NCI-H1092 (cell line): Measurements from ENCODE around the gene CWC27.
"Not testable (repeated sequence)": the region's sequence is repeated elsewhere in the genome, so short reads cannot be mapped to it uniquely, and the experiment has no call there.

Source experiments
- DNase-seq: peaks from one replicate; lab custom pipeline; 2025; lab: John Stamatoyannopoulos, UW

The CWC27 gene

DNA sequence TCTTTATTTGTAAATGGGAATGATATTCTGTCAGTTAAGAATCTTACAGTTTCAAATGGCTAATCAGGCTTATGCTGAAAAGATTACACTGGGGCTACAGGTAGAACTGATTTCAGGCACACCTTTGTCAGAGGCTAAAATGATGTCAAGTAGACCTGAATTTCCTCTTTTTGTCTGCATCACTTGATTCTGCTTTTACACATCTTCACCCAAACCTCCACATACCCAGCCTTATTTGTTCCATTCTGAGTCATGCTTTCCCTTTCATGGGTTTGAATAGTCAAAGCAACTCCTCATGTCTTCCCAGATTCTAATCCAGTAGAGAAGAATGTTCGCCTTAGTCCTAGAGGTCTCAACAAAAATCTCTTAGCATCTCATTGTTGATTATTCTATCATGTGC lies 156.4 kb downstream of the CWC27 start:
- DNase-seq: no peak

DNA sequence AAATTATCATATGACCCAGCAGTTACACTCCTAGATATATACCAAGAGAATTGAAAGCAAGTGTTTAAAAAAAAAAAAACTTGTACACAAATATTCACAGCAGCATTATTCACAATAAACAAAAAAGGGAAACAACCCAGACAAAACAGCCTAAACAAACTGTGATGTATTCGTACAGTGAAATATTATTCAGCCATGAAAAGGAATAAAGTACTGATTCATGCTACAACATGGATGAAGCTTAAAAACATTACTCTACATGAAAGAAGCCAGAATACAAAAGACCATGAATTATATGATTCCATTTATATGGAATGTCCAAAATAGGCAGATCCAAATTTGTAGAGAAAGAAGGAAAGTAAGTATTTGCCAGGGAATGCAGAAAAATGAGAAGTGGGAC lies 161.1 kb downstream of the CWC27 start:
- no peak for DNase-seq

DNA sequence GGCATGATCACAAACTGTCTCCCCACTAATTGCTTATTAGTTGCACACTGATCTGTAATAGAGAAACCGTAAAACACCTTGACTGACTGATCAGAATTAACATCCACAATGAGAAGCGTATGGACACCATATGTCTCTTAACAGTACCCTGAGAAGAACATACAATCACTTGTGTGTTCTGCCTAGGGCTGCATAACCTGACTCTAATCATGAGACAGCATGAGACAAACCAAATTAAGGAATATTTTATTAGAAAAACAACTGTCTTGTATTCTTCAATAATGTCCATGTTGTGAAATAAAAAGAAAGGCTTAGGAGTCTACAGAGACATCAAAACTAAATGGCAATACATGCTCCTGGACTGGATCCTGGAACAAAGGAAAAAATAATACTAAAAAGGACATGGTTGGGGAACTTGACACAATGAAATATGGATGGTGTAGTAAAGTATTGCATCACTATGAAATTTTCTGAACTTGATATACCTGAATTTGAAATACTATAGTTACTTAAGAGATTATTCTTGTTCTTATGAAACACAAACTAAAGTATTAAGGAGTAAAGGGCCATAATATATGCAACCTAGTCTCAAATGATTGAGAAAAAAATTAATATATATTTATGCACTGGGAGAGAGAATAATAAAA lies 162.1 kb downstream of the CWC27 start:
- DNase-seq: no peak

DNA sequence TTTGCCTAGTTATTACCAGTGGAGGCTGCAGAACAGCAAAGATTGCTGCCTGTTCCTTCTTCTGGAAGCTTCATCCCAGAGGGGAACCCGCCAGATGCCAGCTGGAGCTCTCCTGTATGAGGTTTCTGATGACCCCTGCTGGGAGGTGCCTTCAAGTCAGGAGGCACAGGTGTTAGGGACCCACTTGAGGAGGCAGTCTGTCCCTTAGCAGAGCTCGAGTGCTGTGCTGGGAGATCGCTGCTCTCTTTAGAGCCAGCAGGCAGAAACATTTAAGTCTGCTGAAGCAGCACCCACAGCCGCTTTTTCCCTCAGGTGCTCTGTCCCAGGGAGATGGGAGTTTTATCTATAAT lies 170.7 kb downstream of the CWC27 start:
- DNase-seq: not testable (repeated sequence)

DNA sequence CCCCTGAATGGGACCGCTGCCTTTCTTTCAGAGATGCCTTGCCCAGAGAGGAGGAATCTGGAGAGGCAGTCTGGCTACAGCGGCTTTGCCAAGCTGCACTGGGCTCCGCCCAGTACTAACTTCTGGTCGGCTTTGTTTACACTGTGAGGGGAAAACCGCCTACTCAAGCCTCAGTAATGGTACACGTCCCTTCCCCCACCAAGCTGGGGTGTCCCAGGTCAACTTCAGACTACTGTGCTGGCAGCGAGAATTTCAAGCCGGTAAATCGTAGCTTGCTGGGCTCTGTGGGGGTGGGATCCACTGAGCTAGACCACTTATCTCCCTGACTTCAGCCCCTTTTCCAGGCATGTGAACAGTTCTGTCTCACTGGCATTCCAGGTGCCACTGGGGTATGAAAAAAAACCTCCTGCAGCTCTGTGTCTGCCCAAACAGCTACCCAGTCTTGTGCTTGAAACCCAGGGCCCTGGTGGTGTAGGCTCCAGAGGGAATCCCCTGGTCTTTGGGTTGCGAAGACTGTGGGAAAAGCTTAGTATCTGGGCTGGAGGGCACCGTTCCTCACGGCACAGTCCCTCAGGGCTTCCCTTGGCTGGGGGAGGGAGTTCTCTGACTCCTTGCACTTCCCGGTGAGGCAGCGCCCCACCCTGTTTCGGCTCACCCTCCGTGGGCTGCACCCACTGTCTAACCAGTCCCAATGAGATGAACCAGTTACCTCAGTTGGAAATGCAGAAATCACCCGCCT lies 171.2 kb downstream of the CWC27 start:
- no peak for DNase-seq

DNA sequence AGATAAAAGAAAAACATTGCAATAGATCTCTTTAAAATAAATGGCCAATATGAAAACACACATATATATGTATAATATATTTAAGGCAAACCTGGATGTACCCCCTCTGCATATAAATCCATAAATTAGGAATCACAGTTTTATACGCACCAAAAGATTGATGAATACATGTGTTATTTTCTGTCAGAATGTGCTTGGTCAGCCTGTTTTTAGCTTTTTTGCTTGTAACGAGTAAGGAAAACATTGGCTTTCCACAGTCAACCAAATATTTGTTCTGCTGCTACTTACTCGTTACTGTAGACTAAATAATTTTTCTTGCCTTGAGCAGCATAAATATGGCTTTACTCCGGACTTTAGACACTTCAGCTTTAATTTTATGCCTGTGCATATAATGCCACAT lies 173.7 kb downstream of the CWC27 start:
- DNase-seq: no peak

DNA sequence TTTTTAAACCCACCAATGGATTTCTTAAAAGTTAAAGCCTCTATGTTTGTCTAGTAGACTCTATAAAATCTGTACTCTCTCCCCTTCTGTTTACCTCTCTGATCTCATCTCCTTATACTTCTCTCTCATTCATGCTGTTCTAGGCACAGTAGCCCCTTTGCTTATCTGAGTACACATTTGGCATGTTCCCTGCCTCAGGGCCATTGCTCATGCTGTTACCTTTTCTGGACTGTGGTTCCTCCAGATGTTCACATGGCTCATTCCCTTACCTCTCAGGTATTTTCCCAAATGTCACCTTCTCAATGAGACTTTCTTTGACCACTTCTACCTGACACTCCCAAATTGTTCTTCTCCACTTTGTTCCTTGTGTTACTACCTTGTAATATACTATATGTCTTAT lies 176.1 kb downstream of the CWC27 start:
- DNase-seq: no peak

DNA sequence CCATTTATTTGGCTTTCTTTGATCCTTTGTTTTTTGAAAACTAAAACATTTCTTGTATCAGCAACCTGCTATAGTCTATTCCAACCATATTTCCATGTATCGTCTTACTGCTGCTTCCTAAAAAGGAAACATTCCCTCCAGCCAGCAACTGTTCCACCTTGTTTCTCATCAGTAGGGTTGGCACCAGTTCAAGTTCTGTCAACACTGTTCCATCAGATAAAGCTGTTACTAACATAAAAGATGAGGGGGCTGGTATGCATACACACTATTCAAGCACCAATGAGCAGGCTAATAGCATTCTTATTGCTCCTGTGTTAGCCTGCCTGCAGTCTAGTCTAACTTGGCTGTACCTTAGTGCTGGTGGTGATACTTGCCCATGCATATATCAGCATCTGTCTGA lies 178.3 kb downstream of the CWC27 start:
- peak; percentile 13 for DNase-seq

DNA sequence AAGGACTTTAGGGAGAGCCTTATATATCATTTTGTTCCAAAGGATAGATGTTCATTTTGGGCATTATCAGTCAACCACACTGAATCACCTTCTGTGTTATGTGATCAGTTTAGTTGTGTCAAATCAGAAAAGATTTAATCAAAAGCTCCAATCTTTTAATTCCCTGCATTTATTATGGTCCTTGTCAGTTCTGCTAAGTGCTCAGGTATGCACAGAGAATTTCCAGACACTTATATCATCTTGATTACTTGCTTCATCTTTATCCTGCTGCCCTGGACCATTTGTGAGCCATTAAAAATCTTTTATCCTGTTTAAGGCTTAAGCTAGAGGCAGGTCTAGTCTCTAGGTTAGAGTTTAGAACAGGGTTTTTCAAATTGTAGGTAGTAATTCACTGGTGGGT lies 179.1 kb downstream of the CWC27 start:
- no peak for DNase-seq

DNA sequence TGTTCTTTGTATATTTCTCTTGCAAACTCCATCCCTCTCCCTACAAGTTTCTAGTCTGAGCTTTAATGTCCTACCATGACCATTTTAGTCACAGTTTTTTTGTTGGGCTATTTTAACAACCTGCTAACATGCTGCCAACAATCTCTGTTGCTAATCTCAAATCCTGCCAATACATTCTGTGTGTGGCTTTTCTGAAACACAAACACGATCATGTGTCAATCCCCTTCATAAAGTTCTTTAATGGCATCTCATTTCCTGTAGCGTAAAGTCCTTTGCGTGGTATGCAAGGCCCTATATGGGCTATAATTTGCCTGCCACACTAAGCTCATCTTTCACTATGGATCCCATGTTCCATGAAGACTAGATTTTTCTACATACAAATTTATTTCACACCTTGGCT lies 180.6 kb downstream of the CWC27 start:
- no peak for DNase-seq

DNA sequence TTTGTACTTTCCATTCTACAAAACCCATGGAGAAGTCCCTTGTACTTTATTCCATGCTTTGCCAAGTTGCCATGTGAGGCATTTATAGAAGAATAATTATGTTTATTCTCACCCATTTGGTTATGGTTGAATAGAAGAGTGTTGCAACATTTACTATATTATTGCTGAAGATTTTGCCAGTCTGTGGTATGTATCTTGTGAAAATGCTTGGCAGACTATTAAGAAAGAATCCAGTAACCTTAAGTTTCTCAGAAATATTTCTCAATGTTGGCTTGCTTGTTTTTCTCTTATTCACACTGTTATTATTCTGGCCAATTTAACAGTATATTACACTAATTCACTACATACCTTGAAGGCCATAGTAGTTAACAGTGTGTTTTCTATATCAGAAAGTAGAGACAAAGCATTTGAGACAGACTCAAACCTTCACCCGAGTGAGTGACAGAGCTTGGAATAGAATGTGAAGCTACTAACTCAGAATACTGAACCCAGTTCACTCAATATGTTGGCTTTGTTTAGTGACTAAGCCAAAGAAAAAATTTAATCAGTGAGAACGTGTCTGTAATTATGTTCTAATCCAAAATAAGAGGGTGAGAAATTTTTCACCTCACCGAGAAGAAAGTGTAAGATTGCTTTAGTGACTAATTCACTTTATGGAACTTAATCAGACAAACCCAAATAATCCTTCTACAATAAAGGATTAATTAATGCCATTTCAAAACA lies 184.4 kb downstream of the CWC27 start:
- no peak for DNase-seq

DNA sequence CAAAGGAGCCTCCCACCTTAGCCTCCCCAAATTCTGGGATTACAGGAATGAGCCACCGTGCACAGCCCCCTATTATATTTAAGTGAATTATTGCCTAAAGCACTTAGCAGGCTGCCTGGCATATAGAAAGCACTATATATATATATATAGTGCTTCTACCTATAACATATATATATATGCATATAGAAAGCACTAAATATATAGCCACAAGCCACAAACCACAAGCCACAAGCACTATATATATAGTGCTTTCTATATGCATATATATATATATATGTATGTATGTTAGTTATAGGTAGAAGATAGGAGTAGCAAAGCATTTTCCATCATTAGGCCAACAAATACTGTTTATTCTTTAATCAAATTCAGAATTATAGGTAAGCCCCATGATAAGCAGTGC lies 185.8 kb downstream of the CWC27 start:
- DNase-seq: no peak

DNA sequence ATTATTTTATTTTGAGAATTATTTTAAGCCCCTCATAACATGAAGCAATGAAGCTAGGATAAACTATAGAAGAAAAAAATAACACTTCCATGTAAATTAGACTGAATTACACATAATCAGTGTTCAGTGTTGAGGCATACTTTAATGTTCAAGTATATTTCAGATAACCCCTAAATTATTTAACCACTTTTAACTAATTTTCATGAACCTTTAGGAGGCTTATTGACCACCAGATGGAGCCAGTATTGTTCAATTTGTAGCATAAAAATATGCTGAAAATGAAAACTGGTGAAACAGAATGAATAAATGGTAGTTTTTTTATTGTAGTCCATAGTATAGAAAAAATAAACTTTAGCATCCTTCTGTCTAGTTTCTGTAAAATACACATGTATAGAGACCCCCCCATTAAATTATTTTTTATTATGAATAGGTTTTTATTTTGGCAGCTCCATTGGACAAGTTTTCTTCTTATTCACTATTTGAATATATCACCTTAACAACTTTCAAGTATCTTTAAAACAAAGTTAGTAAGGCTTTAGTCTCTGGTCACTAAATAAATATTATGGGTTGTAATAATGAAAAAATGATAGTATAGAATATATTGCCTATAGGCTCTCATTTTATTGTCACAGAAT lies 190.1 kb downstream of the CWC27 start:
- DNase-seq: no peak

DNA sequence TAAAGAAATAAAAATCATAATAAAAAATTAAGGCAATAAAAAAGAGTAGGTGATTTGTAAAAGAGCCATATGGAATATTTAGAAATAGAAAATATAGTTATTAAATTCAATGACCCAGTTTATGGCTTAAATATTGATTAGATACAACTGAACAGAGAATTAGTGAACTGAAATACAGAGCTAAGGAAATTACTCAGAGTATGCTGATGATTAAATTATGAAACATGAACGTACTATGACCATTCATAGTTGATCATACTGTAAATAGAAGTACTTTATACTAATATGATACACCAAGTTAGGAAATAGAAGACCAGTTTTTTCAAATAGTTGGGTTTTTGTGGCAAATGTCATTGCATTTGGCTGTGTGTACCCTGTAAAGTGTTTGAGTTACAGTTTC lies 194.5 kb downstream of the CWC27 start:
- no peak for DNase-seq

DNA sequence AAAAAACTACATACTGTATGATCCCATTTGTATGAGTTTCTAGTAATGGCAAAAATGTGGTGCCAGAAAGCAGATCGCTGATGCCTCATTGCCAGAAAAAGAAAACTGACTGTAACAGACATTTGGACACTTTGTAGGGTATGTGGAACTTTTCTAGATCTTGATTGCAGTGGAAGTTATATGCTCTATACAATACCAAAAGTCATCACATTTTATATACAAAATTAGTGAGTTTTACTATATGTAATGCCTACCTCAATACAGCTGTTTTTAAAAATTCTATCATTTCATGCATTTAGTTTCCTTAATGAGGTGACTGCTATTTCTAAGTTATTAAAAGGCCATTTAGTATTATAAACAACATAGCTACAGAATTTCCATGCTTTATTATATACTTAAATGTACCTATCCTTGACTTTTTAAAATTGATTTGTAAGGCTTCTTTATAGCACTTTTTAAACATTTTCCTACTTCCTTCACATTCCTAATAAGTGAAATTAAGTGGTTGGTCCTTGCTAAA lies 199.9 kb downstream of the CWC27 start:
- no peak for DNase-seq

DNA sequence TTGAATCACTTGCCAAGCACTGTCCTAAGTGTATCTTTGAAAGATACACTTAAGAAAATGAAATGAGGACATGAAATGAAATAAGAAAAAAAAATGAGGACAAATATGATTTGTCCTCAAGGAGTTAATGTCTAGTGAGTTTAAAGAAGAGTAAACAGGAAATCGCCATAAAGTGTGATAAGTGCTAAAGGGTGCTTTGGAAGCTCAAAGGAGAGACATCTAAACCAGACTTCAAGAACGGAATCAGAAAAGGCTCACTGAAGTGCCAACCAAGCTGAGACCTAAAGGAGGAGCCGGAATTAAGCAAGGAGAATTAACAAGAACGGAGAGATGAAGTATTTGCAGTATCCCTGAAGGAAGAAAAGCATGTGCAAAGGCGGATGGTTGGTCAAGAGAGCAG lies 200.8 kb downstream of the CWC27 start:
- DNase-seq: no peak

DNA sequence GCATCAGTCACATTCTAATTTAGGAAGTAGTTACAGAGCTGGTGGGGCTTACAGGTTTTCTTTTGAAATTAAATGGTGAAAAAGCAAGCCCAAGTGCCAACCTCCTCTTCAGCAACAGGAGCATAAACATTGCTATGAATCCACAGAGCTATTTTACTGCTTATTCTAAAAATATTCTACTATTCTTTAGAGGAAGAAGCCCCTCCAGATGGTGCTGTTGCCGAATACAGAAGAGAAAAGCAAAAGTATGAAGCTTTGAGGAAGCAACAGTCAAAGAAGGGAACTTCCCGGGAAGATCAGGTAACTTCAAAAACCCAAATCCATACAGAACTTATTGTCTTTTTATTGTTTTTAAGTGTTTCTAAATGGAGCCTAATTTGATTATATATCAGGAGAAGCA lies 202.8 kb downstream of the CWC27 start:
- DNase-seq: no peak

DNA sequence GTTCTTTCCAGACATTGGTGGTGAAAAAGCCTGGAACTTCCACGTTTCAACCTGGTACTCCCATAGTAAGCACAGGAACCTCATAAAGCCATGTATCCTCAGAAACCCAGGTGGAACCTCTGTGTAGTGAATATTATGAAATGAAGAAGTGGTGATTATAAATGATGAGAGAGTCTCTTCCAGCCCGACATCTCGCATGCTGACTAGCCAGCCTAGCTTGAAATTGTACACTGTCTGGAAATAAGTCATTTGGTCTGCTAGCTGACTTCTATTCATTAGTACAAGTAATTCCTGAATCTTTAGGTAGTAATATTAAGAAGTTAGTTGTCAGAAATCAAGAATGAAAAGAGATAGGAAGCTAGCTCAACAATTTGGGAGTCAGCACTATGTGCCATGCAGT lies 203.3 kb downstream of the CWC27 start:
- no peak for DNase-seq

DNA sequence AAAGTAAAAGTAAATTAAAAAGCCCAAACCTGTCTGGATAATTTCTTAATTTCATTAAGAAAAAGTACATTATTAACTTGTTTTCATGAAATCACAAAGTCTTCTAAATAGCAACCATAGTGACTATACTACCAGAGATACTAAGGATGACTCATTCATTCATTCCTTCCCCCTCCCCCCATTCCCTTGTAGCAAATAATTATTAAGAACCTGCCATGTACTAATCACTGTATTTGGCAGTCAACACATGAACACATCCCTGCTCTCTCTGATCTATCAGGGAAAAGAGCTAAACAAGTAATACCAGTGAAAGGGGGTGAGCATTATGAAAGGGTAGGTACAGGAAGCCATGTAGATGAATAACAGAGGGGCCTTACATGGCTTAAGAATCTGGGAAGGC lies 203.9 kb downstream of the CWC27 start:
- no peak for DNase-seq

DNA sequence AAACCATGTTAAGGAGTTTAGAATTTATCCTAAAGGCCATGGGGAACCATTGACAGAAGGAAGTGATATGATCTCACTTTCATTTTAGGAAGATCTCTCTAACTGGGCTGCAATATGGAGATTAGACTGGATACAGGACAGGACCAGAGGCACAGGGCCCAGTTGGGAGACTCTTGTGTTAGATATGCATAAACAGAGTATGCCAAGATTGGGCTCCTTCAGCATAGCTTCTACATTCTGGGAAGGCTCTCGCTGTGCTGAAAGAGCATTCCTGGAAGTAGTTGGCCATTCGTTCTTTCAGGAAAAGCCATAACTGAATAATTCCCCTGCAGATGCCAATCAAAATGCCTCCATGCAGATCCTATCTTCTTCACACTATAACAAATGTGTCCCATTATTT lies 204.5 kb downstream of the CWC27 start:
- DNase-seq: no peak

DNA sequence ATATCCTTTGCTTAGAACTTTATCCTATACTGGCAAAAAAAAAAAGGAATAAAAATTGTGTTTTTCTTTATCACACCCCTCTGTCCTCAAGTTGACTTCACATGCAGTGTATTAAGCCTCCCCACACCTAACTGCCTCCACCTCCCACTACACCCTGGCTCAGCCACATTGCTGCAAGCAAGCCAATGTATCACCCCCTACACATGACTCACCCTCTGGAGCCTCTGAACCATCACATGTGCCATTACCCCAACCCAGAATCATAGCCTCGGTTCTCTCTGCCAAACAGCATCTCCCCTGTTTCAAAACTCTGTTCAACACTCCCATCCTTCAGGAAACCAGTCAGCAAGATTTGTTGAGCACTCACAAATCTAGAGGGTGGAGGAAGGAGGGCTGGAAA lies 209.0 kb downstream of the CWC27 start:
- no peak for DNase-seq

DNA sequence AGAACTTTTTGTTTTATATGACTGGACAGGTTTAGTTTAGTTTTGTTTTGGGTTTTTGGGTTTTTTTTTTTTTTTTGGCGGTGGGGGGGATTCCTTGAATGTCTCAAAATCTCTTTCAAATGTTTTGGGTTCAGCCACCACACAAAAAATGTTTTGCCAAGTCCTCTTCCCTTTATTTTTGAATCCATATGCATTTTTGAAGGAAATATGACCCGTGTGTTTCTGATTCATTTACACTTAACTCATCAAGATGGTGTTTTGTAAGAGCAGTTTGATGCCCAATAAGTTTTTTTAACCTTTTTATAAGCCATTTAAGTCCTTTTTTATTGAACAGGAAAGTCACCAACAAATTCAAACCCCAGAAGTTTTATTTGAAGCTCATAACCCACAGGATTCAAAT lies 209.8 kb downstream of the CWC27 start:
- DNase-seq: no peak

DNA sequence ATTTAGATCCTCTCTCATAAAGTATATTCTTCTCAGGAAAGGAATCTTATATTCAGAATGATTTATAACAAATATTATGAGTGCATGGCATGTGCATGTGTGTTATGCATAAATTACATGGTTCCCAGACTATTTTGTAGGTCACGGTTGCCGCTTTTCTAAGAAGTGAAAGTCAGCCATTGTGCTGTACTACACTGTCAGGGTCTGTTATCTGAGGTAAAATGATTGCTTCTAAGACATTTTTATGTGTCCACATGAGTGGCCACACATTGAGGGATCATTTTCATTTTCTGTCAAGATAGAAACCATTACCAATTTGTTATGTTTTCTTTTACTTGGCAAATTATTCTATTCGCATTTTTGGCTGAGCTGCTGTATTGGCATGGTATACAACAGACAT lies 210.8 kb downstream of the CWC27 start:
- DNase-seq: no peak
